Activated T-helper 2 cell treated with anti-CD3 and anti-CD28 coated beads, Interferon-gamma antibody, Interleukin-2, Interleukin-4, amounts not matched to agents 10 μg/mL and 5 μg/mL and 100 μg/mL, durations not matched to agents 14 hours and 24 hours and 36 hours (primary cell): ENCODE data around the gene SLC19A1. TPM values are rescaled to one million over a fixed set of nuclear protein-coding genes. Genes with fewer than 3 reads are reported as not detected.

Source experiments
- DNase-seq: peaks from one replicate; pipeline ENCODE4 v3.0.0; 2021; ENCODE audit warnings: low spot score
- H3K27ac Mint-ChIP-seq: one replicate; pipeline ENCODE4 v1.8.0; 2021; ENCODE audit warnings: mixed read lengths
- H3K27me3 Mint-ChIP-seq: one replicate; pipeline ENCODE4 v1.8.0; 2021; ENCODE audit warnings: low read depth, mixed read lengths
- H3K36me3 Mint-ChIP-seq: one replicate; pipeline ENCODE4 v1.8.0; 2021; ENCODE audit warnings: low read depth, mixed read lengths
- H3K4me1 Mint-ChIP-seq: one replicate; pipeline ENCODE4 v1.8.0; 2021; ENCODE audit warnings: low read depth, mixed read lengths
- H3K4me3 Mint-ChIP-seq: one replicate; pipeline ENCODE4 v1.8.0; 2021; ENCODE audit warnings: low read depth, mild to moderate bottlenecking, moderate library complexity, mixed read lengths
- H3K9me3 Mint-ChIP-seq: one replicate; pipeline ENCODE4 v1.8.0; 2021; ENCODE audit warnings: mixed read lengths
- intact Hi-C: fragments of 100-400 bp; cut with micrococcal nuclease; formaldehyde crosslinking; loops from one replicate; pipeline ENCODE4 v1.15.1; 2023
- total RNA-seq: library from RNA; stranded (reverse); gene quantifications from 2 replicates; pipeline ENCODE4 v1.2.3, GENCODE V29; 2022

Gene SLC19A1
- total RNA-seq, 1 donor from 2014 or later = 68.1 TPM

DNA sequence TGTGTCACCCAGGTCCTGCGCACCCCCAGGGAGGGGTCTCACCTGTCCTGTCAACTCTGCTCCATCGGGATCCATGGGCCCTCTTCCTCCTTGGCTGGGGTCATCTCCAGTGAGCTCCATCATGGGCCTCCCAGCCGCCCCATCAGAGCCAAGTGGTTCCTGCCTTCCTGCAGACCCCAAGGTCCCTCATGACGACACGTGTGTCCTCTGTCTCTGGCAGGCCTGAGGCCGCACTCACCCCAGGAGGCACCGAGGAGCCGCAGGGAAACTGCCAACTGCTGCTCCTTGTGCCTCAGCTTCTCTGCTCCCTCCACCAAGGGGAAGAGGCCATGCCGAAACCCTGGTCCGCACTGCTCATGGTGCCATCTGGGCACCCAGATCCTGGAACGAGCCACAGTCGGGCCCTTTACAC is 90.5 kb downstream of the SLC19A1 start:
- DNase-seq = no peak
- no peak overlapping the region for H3K4me3 Mint-ChIP-seq
- no peaks in the 10 kb centered on the region for H3K4me1 Mint-ChIP-seq
- intact Hi-C loops = no loop called here
- peaks cover 2% of the 10 kb centered on the region for H3K27me3 Mint-ChIP-seq
- H3K27ac Mint-ChIP-seq = no peak overlapping the region
- peaks cover 7% of the 10 kb centered on the region for H3K9me3 Mint-ChIP-seq
- H3K36me3 Mint-ChIP-seq = no peaks in the 10 kb centered on the region

DNA sequence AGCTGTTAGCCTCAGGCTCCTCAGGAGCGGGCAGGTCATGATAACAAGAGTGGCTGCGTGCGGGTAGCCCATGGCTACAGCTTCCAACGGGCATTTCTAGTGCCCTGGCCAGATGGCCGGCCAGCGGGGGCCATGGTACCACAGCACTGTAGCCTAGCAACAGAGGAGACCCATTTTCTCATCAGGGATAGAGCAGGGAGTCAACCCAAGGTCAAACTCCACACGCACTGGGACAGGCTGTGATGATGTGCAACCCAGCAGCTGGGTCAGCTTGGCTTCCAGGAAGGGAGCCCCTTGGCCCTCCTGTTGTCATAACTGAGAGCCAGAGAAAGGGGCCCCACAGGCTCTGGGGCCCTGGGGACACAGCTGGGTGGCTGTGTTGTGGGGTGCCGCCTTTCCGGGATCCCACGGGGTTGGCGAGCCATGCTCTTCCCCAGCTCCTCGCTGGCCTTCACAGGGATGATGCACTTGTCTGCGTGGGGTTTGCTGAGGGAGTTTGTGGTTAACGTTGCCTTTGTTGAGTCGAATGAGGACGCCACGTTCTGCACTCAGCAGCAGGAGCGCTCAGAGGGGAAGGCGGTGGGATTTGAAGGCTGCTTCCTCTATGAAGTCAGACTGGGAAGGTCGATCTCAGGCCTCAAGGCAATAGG is 91.0 kb downstream of the SLC19A1 start:
- Mint-ChIP-seq H3K9me3 (peaks cover 7% of the 10 kb centered on the region), H3K4me3 (no peak overlapping the region), H3K4me1 (no peaks in the 10 kb centered on the region), H3K27ac (no peak overlapping the region), H3K27me3 (peaks cover 2% of the 10 kb centered on the region), H3K36me3 (no peaks in the 10 kb centered on the region)
- intact Hi-C loops = no loop called here
- DNase-seq = no peak

DNA sequence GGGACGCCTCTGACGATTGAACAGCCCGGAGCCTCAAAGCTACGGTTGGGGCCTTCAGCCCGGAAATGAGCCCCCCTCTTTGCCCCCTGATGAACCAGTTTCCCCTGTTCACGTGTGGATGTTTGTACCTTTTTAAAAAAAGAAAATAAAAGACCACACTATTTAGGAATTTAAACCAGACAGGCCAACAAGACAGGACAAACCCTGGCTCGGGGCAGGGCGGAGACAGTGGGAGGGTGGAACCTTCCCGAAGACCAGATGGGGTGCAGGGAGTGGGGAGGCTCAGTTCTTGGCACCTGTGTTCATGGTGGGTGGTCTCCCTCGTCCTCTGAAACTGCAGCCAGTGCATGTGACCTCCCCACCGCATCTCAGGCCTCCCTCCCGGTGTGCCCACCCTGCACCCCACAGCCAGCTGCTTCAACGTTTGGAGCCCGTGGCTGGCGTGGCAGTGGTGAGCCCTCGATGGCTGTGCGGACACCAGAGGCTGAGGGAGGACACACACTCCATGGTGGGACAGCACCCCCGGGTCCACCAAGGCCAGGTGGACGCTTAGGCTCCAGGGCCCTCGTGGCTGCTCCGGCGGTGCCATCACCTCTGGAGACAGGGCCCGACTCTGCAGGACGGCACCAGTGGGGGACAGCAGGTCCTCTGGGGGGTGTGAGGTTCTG is 91.7 kb downstream of the SLC19A1 start:
- Mint-ChIP-seq H3K9me3 (peaks cover 7% of the 10 kb centered on the region), H3K27me3 (peaks cover 4% of the 10 kb centered on the region), H3K4me1 (peaks cover 1% of the 10 kb centered on the region), H3K36me3 (no peaks in the 10 kb centered on the region), H3K4me3 (no peak overlapping the region), H3K27ac (no peak overlapping the region)
- intact Hi-C loops = no loop called here
- no peak for DNase-seq

DNA sequence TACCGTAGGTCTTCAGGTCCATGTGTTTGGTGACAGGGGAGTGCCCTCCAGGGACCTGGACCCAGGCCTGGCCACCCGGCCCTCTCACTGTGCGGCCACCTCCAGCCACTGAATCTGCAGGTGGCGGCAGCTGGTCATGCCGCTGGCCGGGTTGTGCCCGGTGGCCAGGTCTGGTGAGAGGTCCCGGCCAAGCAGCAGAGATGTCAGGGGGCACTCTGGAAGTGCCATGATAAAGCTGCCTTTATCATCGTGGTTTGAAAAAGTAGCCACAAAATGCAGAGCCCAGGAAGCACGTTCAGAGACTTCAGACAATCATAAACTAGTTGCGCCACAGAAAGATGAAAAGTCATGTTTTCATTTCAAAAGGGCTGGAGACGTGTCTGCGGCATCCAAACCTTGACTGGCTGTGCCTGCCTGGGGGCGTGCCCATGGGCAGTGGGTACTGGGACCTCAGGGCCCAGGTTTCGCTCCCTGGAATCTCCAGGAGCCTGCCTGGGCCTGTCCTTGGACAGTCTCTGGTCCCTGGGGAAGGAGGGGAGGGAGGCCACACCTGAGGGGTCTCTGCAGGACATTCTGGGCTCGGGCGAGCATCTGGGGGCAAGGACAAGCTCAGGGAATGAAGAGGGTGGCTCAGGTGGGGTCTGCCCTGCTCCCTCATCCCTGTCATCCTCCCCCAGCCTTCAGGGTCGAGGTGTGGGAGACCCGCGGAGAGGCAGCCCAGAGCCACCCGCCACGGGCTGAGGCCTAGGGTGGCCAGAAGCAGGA is 92.4 kb downstream of the SLC19A1 start:
- Mint-ChIP-seq H3K4me1 (peaks cover 3% of the 10 kb centered on the region), H3K9me3 (peaks cover 7% of the 10 kb centered on the region), H3K27me3 (peaks cover 6% of the 10 kb centered on the region), H3K27ac (no peak overlapping the region), H3K4me3 (no peak overlapping the region), H3K36me3 (no peaks in the 10 kb centered on the region)
- intact Hi-C loops = no loop called here
- DNase-seq = no peak

DNA sequence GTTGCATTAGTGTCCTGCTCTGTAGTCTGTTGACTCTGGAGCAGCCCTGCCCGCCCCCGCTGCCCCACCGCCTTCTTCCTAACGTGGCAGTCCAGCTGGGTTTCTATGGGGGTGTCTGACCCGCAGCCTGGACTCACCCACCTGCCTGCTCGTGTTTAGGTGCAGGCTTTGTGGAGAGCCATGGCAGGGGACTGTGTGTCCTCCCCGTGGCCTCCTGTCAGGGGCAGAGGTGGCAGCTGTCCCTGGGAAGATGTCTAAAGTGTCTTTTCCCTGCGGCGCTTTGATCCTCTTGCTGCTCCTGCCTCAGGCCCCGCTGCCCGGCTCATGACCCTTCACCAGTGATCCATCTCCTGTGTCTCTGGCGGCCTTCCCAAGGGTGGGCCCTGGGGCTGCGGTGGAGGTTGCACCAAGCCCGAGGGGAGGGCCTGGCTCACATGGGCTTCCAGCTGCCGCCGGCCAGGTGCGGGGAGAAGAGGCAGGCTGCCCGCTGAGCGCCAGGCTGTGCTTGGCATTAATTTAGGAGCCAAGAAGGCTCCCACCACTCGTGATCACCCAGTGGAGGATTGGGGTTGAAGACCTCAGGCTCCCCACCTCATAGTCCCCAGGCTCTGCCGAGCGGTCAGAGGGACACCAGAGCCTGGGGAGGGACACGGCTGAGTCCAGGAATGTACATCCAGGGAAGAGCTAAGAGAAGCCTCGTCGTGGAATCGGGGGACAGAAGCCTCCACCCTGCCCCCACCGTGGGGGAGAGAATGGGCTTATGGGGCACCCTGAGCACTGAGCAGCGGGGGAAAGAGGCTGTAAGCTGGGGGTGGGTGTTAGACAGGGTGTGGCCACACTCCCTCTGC is 93.2 kb downstream of the SLC19A1 start:
- intact Hi-C loops = no loop called here

DNA sequence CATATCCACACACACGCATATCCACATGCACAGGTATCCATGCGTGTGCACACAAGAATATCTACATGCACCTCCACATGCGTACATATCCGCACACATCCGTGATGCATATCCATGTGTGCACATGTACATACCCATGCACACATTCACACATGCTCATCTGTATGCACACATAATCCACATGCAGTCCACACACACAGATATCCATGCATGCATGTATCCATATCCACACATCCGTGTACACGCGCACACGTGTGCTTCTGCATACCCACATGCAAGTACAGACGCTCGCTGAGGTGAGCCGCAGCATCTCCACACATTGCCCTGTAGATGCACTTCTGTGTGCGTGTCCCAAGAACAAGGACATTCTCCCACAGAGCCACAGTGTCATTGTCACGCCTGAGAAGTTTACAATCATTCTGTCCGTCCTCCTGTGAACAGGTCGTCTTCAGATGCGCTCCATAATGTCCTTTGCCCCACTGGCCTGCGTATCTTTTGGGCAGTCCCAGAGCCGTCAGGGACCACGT is 93.9 kb downstream of the SLC19A1 start:
- Mint-ChIP-seq H3K36me3 (no peaks in the 10 kb centered on the region), H3K9me3 (peaks cover 7% of the 10 kb centered on the region), H3K4me1 (peaks cover 3% of the 10 kb centered on the region), H3K4me3 (no peak overlapping the region), H3K27ac (no peak overlapping the region), H3K27me3 (peaks cover 6% of the 10 kb centered on the region)
- no peak for DNase-seq
- intact Hi-C loops = no loop called here

More for the DNA sequence above, 93.2 kb downstream of the SLC19A1 start:
- Mint-ChIP-seq H3K9me3 (peaks cover 7% of the 10 kb centered on the region), H3K36me3 (no peaks in the 10 kb centered on the region), H3K4me3 (no peak overlapping the region), H3K27ac (no peak overlapping the region), H3K4me1 (peaks cover 3% of the 10 kb centered on the region), H3K27me3 (peaks cover 6% of the 10 kb centered on the region)
- no peak for DNase-seq

Other genes with a start within 250 kb of the SLC19A1 start
- gene COL18A1, start 137.3 kb downstream of the SLC19A1 start, total RNA-seq = 2.9 and 3.4 TPM in 2 replicates
- gene PCBP3, start 101.3 kb upstream of the SLC19A1 start, total RNA-seq = 6.9 and 8.2 TPM in 2 replicates